Measurements from ENCODE around the gene CUL5.

CUL5 gene

GRCh38 chr11:107970049-107970448 lies 38.6 kb upstream of the CUL5 start:
- no peaks in the 10 kb centered on the region for H3K4me1 ChIP-seq (ENCODE audit: control insufficient read depth in 1 of 2, insufficient read depth in 1 of 2, low read depth in 1 of 2, low read length in 1 of 2)
- TF ChIP-seq, protein P1, sequence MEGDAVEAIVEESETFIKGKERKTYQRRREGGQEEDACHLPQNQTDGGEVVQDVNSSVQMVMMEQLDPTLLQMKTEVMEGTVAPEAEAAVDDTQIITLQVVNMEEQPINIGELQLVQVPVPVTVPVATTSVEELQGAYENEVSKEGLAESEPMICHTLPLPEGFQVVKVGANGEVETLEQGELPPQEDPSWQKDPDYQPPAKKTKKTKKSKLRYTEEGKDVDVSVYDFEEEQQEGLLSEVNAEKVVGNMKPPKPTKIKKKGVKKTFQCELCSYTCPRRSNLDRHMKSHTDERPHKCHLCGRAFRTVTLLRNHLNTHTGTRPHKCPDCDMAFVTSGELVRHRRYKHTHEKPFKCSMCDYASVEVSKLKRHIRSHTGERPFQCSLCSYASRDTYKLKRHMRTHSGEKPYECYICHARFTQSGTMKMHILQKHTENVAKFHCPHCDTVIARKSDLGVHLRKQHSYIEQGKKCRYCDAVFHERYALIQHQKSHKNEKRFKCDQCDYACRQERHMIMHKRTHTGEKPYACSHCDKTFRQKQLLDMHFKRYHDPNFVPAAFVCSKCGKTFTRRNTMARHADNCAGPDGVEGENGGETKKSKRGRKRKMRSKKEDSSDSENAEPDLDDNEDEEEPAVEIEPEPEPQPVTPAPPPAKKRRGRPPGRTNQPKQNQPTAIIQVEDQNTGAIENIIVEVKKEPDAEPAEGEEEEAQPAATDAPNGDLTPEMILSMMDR (IDR thresholded peaks at IDR 0.05) = no peak

DNA sequence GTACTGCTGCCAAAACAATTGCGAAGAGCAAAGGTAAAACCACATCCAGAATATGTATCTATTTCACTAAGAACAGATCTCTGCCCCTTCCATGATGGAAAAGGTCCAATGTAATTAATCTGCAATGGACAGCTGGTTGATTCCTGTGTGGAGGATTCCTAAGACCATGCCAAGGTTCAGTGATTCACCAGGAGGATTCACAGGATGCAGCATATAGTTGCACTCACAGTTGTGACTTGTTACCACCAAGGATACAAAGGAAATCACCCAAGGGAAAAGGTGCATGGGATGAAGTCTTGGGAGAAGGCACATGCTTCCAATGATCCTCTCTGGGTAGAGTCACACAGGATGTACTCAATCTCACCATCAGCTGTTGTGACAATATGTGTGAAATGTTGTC lies 35.1 kb upstream of the CUL5 start:
- Histone ChIP-seq H3K27me3 (no peaks in the 10 kb centered on the region), H3K4me1 (ENCODE audit: control insufficient read depth in 1 of 2, insufficient read depth in 1 of 2, low read depth in 1 of 2, low read length in 1 of 2) (no peaks in the 10 kb centered on the region), H3K36me3 (no peaks in the 10 kb centered on the region), H3K4me3 (ENCODE audit: low read depth in 1 of 2, low read length in 1 of 2) (no peak overlapping the region), H3K27ac (no peak overlapping the region), H3K9me3 (no peaks in the 10 kb centered on the region)
- TF ChIP-seq, protein P1 (IDR thresholded peaks at IDR 0.05) = no peak

More at GRCh38 chr11:107970049-107970448, 38.6 kb upstream of the CUL5 start:
- Histone ChIP-seq H3K27ac (no peak overlapping the region), H3K9me3 (no peaks in the 10 kb centered on the region), H3K36me3 (no peaks in the 10 kb centered on the region), H3K4me3 (ENCODE audit: low read depth in 1 of 2, low read length in 1 of 2) (no peak overlapping the region), H3K27me3 (no peaks in the 10 kb centered on the region)

- H3K36me3 ChIP-seq = no peaks in the 10 kb centered on the region
- TF ChIP-seq, protein P1 (IDR thresholded peaks at IDR 0.05) = no peak
- H3K9me3 ChIP-seq = no peaks in the 10 kb centered on the region
- no peak overlapping the region for H3K4me3 ChIP-seq (ENCODE audit: low read depth in 1 of 2, low read length in 1 of 2)
- no peak overlapping the region for H3K27ac ChIP-seq
- no peaks in the 10 kb centered on the region for H3K27me3 ChIP-seq
- peaks cover 8 to 11% of the 10 kb centered on the region in 2 experiments for H3K4me1 ChIP-seq (ENCODE audit: control insufficient read depth in 1 of 2, insufficient read depth in 1 of 2, low read depth in 1 of 2, low read length in 1 of 2)
Observed at GRCh38 chr11:107988397-107989158, 20.1 kb upstream of the CUL5 start.

DNA sequence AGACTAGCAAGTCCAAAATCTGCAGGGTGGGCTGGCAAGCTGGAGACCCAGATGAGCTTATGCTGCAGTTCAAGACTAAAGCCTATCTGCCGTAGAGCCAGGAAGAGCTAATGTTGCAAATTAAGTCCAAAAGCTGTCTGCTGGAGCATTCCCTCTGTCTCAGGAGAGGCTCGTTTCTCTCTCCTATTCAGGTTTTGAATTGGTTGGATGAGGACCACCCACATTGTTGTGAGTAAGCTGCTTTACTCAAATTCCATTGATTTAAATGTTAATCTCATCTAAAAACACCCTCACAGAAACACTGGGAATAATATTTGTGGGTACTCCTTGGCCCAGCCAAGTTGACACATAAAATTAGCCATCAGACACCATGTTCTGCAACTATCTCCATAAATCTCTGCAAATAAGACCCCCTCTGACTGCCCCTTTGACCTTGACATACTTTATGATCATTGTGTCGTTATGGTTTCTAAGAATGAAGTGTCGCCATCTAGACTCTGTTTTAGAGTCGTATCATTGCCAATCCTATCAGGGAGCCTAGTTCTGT lies 16.8 kb upstream of the CUL5 start:
- Histone ChIP-seq H3K4me3 (ENCODE audit: low read depth in 1 of 2, low read length in 1 of 2) (no peak overlapping the region), H3K9me3 (no peaks in the 10 kb centered on the region), H3K36me3 (no peaks in the 10 kb centered on the region), H3K27ac (no peak overlapping the region), H3K4me1 (ENCODE audit: control insufficient read depth in 1 of 2, insufficient read depth in 1 of 2, low read depth in 1 of 2, low read length in 1 of 2) (peaks cover 8 to 11% of the 10 kb centered on the region in 2 experiments), H3K27me3 (no peaks in the 10 kb centered on the region)
- TF ChIP-seq, protein P1 (IDR thresholded peaks at IDR 0.05) = no peak

GRCh38 chr11:107996006-107996776 lies 12.5 kb upstream of the CUL5 start:
- no peak overlapping the region for H3K27ac ChIP-seq
- H3K4me1 ChIP-seq (ENCODE audit: control insufficient read depth in 1 of 2, insufficient read depth in 1 of 2, low read depth in 1 of 2, low read length in 1 of 2) = no peaks in the 10 kb centered on the region
- H3K36me3 ChIP-seq = no peaks in the 10 kb centered on the region
- no peaks in the 10 kb centered on the region for H3K27me3 ChIP-seq
- H3K9me3 ChIP-seq = no peaks in the 10 kb centered on the region
- TF ChIP-seq, protein P1 (IDR thresholded peaks at IDR 0.05) = no peak
- no peak overlapping the region for H3K4me3 ChIP-seq (ENCODE audit: low read depth in 1 of 2, low read length in 1 of 2)
